Breast epithelium (tissue), 3 donors: Measurements from ENCODE around the gene P2RX3.

Experiments
- POLR2A ChIP-seq: fragments of 450-650 bp; IDR thresholded peaks from one replicate; pipeline ENCODE4 v1.6.1; 2016; ENCODE audit warnings: antibody characterized with exemption, mild to moderate bottlenecking, moderate library complexity
- POLR2AphosphoS5 ChIP-seq, 3 donors: sonication (generic); formaldehyde crosslinking; IDR thresholded peaks; one replicate each; pipeline ENCODE4 v1.6.1; 2017; ENCODE audit warnings: antibody characterized with exemption in 3 of 3
- TF ChIP-seq, protein P1 (sequence below), 3 donors: fragments of 450-650 bp; IDR thresholded peaks; one replicate each; pipeline ENCODE4 v1.5.1; 2016 to 2017; ENCODE audit warnings: antibody characterized with exemption in 3 of 3, mild to moderate bottlenecking in 3 of 3, moderate library complexity in 3 of 3

- TF ChIP-seq, protein P1, sequence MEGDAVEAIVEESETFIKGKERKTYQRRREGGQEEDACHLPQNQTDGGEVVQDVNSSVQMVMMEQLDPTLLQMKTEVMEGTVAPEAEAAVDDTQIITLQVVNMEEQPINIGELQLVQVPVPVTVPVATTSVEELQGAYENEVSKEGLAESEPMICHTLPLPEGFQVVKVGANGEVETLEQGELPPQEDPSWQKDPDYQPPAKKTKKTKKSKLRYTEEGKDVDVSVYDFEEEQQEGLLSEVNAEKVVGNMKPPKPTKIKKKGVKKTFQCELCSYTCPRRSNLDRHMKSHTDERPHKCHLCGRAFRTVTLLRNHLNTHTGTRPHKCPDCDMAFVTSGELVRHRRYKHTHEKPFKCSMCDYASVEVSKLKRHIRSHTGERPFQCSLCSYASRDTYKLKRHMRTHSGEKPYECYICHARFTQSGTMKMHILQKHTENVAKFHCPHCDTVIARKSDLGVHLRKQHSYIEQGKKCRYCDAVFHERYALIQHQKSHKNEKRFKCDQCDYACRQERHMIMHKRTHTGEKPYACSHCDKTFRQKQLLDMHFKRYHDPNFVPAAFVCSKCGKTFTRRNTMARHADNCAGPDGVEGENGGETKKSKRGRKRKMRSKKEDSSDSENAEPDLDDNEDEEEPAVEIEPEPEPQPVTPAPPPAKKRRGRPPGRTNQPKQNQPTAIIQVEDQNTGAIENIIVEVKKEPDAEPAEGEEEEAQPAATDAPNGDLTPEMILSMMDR (IDR thresholded peaks at IDR 0.05), result no peak
- TF ChIP-seq POLR2A (no peak), POLR2AphosphoS5 (IDR thresholded peaks at IDR 0.05) (no peak)
Measured at GRCh38 chr11:57374966-57375365, 36.8 kb downstream of the P2RX3 start.
